K562 (cell line): ENCODE results near the gene ZNF548. TPM values are rescaled to one million over a fixed set of nuclear protein-coding genes. Genes with fewer than 3 reads are reported as not detected.

Experiments
- ARID2 ChIP-seq: fragments of 450-650 bp; IDR thresholded peaks from 2 replicates; pipeline ENCODE4 v1.6.1; 2017; ENCODE audit warnings: antibody characterized with exemption, mild to moderate bottlenecking
- BRCA1 ChIP-seq, 2 experiments: fragments of 450-650 bp in 1 of 2; sonication (generic) in 1 of 2; formaldehyde crosslinking in 1 of 2; IDR thresholded peaks; 2 replicates each; pipeline versions ENCODE4 v1.5.0 to v1.6.1; 2017 to 2020; ENCODE audit warnings: mild to moderate bottlenecking in 1 of 2, missing genetic modification reagents in 1 of 2
- CAMTA2 ChIP-seq: fragments of 250-450 bp; sonication (Bioruptor Pico); conservative IDR thresholded peaks from 2 replicates; pipeline ENCODE4 v1.5.1; 2022
- CREBBP ChIP-seq: IDR thresholded peaks from one replicate; pipeline ENCODE4 v1.6.1; 2012; ENCODE audit warnings: low read depth, mild to moderate bottlenecking, control low read depth, inconsistent platforms, low read length
- EGR1 ChIP-seq: fragments of 450-650 bp; conservative IDR thresholded peaks from 2 replicates; pipeline ENCODE4 v1.6.1; 2017; ENCODE audit warnings: mild to moderate bottlenecking
- IFI16 ChIP-seq: fragments of 250-450 bp; sonication (Bioruptor Pico); IDR thresholded peaks from 2 replicates; pipeline ENCODE4 v2.1.2; 2022; ENCODE audit warnings: mild to moderate bottlenecking, inconsistent platforms
- JUN ChIP-seq, 2 experiments: sonication (generic) in 1 of 2; formaldehyde crosslinking in 1 of 2; IDR thresholded peaks; 2 replicates each; pipeline versions ENCODE4 v1.6.1 to v1.8.0; 2012 to 2022; ENCODE audit warnings: borderline replicate concordance in 2 of 2, mild to moderate bottlenecking in 2 of 2, improper control_type of control experiment in 1 of 2, low read depth in 1 of 2, low read length in 1 of 2, missing genetic modification reagents in 1 of 2
- PHB2 ChIP-seq: fragments of 450-650 bp; IDR thresholded peaks from 2 replicates; pipeline ENCODE4 v1.6.1; 2017; ENCODE audit warnings: low read depth
- PRPF4 ChIP-seq: fragments of 200-400 bp; formaldehyde crosslinking; IDR thresholded peaks from one replicate; pipeline ENCODE4 v1.6.1; 2017; ENCODE audit warnings: low read length, low read depth, mild to moderate bottlenecking; ENCODE audit not compliant: insufficient read depth, poor library complexity, severe bottlenecking
- RBM22 ChIP-seq: fragments of 200-400 bp; formaldehyde crosslinking; IDR thresholded peaks from 2 replicates; pipeline ENCODE4 v1.6.1; 2018; ENCODE audit warnings: low read length, low read depth; ENCODE audit not compliant: poor library complexity, severe bottlenecking
- SIRT6 ChIP-seq: IDR thresholded peaks from one replicate; pipeline ENCODE4 v1.6.1; 2012; ENCODE audit warnings: low read depth, mild to moderate bottlenecking, control low read depth, inconsistent platforms, low read length, moderate library complexity
- ZNF143 ChIP-seq: sonication (generic); formaldehyde crosslinking; IDR thresholded peaks from 2 replicates; pipeline ENCODE4 v1.9.0; 2022; ENCODE audit warnings: mild to moderate bottlenecking, missing genetic modification reagents
- ZNF57 ChIP-seq: fragments of 450-650 bp; formaldehyde crosslinking; IDR thresholded peaks from 2 replicates; pipeline ENCODE4 v1.4.0; 2020; ENCODE audit warnings: mild to moderate bottlenecking, moderate library complexity
- ZNF830 ChIP-seq: fragments of 250-450 bp; sonication (Bioruptor Pico); IDR thresholded peaks from 2 replicates; pipeline ENCODE4 v1.5.0; 2021; ENCODE audit warnings: mild to moderate bottlenecking
- polyA plus RNA-seq, 8 experiments: library from polyadenylated mRNA; depleted of rRNA in 4 of 8; stranded (reverse) in 5 of 8; unstranded in 3 of 8; fragments of >200 nt; fragmentation: Nextera tagmentation in 2 of 8; fragmentation: Illumina TruSeq in 1 of 8; extraction: Ambion mirVana in 2 of 8; extraction: Trizol in 1 of 8; gene quantifications; 2 replicates each; pipeline versions ENCODE4 v1.2.1 to v1.2.3, GENCODE V29; 2011 to 2014; ENCODE audit warnings: inconsistent platforms in 1 of 8, missing spikeins in 1 of 8
- total RNA-seq, 7 experiments: library from RNA; depleted of rRNA in 6 of 7; stranded (reverse); fragments of >200 nt in 6 of 7; fragmentation: Illumina TruSeq in 2 of 7; extraction: Trizol in 2 of 7; gene quantifications; 2 replicates each; pipeline versions ENCODE4 v1.2.1 to v1.2.3, GENCODE V29; 2011 to 2021; ENCODE audit warnings: low replicate concordance in 1 of 7
- TF ChIP-seq, protein P1 (sequence below): fragments of 450-650 bp; IDR thresholded peaks from 2 replicates; pipeline ENCODE4 v1.6.1; 2017; ENCODE audit warnings: antibody characterized with exemption, mild to moderate bottlenecking
- TF ChIP-seq, protein P2 (sequence below), 2 experiments: IDR thresholded peaks; 2 replicates each; pipeline ENCODE4 v1.6.1; 2011; ENCODE audit warnings: borderline replicate concordance in 1 of 2, control low read depth in 1 of 2, low read depth in 1 of 2, low read length in 1 of 2, mild to moderate bottlenecking in 1 of 2, mixed read lengths in 1 of 2, moderate library complexity in 1 of 2; ENCODE audit not compliant: insufficient read depth in 1 of 2, insufficient read length in 1 of 2, poor library complexity in 1 of 2, severe bottlenecking in 1 of 2; ENCODE audit errors: extremely low read depth in 1 of 2
- TF ChIP-seq, protein P3 (sequence below): IDR thresholded peaks from 2 replicates; pipeline ENCODE4 v1.6.1; 2014; ENCODE audit warnings: antibody characterized with exemption
- TF ChIP-seq, protein P4 (sequence below): sonication (generic); formaldehyde crosslinking; IDR thresholded peaks from 2 replicates; pipeline ENCODE4 v1.8.0; 2022; ENCODE audit warnings: missing genetic modification reagents, mild to moderate bottlenecking, moderate library complexity, borderline replicate concordance

The ZNF548 gene
- total and polyA plus RNA-seq, 9 of the 15 experiments (the other 6 are each of a cell fraction or from before 2014, with no cell fraction given), result 1.5 to 8.7 (median 4.5) TPM

DNA sequence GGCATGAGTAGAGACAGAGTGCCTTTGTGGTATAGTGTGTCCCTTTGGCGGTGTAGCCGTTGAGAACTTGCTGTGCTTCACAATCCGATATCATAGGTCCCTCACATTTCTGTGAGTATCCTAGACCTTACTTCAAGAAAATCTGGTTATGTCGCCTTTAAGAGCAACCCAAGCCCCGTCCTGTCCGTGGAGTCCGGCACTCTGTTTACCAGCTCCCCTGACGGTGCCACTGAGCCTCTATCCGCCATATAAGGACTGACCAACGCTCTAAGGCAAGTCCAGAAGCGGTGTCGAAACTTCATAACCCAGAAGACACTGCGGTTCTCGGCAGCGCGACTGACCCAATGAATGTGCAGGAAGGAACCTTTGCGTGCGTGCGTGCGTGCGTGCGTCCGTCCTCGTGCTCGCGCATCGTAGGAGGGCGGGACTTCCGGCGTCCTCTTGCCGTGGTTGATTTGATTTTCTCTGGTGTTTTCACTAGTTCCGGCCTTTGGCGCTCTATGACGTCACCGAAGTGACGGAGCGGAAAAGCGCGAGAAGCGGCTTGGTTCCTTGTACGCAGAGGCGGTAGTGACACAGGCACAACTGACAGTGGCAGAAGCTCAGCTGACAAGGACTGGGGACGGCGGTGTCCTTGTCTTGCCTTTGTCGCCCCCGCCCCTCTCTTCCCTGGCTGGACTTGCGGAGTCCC is 26.5 kb upstream of the ZNF548 start, which contains the start of the genes TRAPPC2B and ZNF547 (continued):
- TF ChIP-seq ZNF57 (CRISPR knock-in tag), result no peak
- no peak for TF ChIP-seq CREBBP
- TF ChIP-seq RBM22, result no peak
- TF ChIP-seq PRPF4, result no peak
- no peak for TF ChIP-seq SIRT6
- no peak for TF ChIP-seq CAMTA2 (CRISPR knock-in tag)
- TF ChIP-seq PHB2, result no peak
- TF ChIP-seq ARID2, result no peak
- TF ChIP-seq, protein P1, sequence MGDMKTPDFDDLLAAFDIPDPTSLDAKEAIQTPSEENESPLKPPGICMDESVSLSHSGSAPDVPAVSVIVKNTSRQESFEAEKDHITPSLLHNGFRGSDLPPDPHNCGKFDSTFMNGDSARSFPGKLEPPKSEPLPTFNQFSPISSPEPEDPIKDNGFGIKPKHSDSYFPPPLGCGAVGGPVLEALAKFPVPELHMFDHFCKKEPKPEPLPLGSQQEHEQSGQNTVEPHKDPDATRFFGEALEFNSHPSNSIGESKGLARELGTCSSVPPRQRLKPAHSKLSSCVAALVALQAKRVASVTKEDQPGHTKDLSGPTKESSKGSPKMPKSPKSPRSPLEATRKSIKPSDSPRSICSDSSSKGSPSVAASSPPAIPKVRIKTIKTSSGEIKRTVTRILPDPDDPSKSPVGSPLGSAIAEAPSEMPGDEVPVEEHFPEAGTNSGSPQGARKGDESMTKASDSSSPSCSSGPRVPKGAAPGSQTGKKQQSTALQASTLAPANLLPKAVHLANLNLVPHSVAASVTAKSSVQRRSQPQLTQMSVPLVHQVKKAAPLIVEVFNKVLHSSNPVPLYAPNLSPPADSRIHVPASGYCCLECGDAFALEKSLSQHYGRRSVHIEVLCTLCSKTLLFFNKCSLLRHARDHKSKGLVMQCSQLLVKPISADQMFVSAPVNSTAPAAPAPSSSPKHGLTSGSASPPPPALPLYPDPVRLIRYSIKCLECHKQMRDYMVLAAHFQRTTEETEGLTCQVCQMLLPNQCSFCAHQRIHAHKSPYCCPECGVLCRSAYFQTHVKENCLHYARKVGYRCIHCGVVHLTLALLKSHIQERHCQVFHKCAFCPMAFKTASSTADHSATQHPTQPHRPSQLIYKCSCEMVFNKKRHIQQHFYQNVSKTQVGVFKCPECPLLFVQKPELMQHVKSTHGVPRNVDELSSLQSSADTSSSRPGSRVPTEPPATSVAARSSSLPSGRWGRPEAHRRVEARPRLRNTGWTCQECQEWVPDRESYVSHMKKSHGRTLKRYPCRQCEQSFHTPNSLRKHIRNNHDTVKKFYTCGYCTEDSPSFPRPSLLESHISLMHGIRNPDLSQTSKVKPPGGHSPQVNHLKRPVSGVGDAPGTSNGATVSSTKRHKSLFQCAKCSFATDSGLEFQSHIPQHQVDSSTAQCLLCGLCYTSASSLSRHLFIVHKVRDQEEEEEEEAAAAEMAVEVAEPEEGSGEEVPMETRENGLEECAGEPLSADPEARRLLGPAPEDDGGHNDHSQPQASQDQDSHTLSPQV, result no peak
- TF ChIP-seq, protein P2, sequence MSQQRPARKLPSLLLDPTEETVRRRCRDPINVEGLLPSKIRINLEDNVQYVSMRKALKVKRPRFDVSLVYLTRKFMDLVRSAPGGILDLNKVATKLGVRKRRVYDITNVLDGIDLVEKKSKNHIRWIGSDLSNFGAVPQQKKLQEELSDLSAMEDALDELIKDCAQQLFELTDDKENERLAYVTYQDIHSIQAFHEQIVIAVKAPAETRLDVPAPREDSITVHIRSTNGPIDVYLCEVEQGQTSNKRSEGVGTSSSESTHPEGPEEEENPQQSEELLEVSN (IDR thresholded peaks at IDR 0.05; ENCODE audit: borderline replicate concordance in 1 of 2, extremely low read depth in 1 of 2, insufficient read depth in 1 of 2, insufficient read length in 1 of 2, low read depth in 1 of 2, low read length in 1 of 2, poor library complexity in 1 of 2, severe bottlenecking in 1 of 2), result peak in 1 of 2 experiments; percentile 61
- TF ChIP-seq, protein P3, sequence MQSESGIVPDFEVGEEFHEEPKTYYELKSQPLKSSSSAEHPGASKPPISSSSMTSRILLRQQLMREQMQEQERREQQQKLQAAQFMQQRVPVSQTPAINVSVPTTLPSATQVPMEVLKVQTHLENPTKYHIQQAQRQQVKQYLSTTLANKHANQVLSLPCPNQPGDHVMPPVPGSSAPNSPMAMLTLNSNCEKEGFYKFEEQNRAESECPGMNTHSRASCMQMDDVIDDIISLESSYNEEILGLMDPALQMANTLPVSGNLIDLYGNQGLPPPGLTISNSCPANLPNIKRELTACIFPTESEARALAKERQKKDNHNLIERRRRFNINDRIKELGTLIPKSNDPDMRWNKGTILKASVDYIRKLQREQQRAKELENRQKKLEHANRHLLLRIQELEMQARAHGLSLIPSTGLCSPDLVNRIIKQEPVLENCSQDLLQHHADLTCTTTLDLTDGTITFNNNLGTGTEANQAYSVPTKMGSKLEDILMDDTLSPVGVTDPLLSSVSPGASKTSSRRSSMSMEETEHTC, result no peak
- TF ChIP-seq BRCA1 (IDR thresholded peaks at IDR 0.05), result no peak
- no peak for TF ChIP-seq BRCA1 (CRISPR knock-in tag; IDR thresholded peaks at IDR 0.05)
- TF ChIP-seq ZNF143 (CRISPR knock-in tag), result peak; percentile 84
- peak; percentile 54; the same call in 1 of the 2 replicates for TF ChIP-seq JUN (IDR thresholded peaks at IDR 0.05; ENCODE audit: borderline replicate concordance, low read depth, low read length)
- TF ChIP-seq JUN (CRISPR knock-in tag; IDR thresholded peaks at IDR 0.05; ENCODE audit: borderline replicate concordance), result no peak
- TF ChIP-seq, protein P4, sequence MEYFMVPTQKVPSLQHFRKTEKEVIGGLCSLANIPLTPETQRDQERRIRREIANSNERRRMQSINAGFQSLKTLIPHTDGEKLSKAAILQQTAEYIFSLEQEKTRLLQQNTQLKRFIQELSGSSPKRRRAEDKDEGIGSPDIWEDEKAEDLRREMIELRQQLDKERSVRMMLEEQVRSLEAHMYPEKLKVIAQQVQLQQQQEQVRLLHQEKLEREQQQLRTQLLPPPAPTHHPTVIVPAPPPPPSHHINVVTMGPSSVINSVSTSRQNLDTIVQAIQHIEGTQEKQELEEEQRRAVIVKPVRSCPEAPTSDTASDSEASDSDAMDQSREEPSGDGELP, result peak; percentile 76
- no peak for TF ChIP-seq IFI16 (CRISPR knock-in tag)
- no peak for TF ChIP-seq ZNF830 (CRISPR knock-in tag)
- TF ChIP-seq EGR1, result peak; percentile 86
